WTC11 (cell line): ENCODE measurements around the gene GPX3. TPM values are rescaled to one million over a fixed set of nuclear protein-coding genes. Genes with fewer than 3 reads are reported as not detected.

ENCODE experiments used
- ATAC-seq: fragments of 200-7000 bp; cut with Tn5 transposase; 2 replicates; pipeline ENCODE4 v1.10.0; 2021; ENCODE audit warnings: mild to moderate bottlenecking, moderate library complexity
- CTCF ChIA-PET: fragments of 300-600 bp; sonication (Branson Sonifier 250); formaldehyde crosslinking; loops from one replicate; lab custom pipeline; 2021; ENCODE audit warnings: antibody characterized with exemption; lab: Charles Lee
- POLR2A ChIA-PET: fragments of 350-600 bp; sonication (Branson Sonifier 250); formaldehyde crosslinking; loops from one replicate; lab custom pipeline; 2021; ENCODE audit warnings: antibody characterized with exemption; lab: Charles Lee
- DNase-seq: peaks from one replicate; pipeline ENCODE4 v3.0.0; 2021; ENCODE audit warnings: low spot score
- H3K27ac Mint-ChIP-seq: 2 replicates; pipeline ENCODE4 v1.8.0; 2021; ENCODE audit warnings: mixed read lengths
- H3K27me3 Mint-ChIP-seq: 2 replicates; pipeline ENCODE4 v1.8.0; 2021; ENCODE audit warnings: low read depth, mild to moderate bottlenecking, moderate library complexity, mixed read lengths
- H3K36me3 Mint-ChIP-seq: 2 replicates; pipeline ENCODE4 v1.8.0; 2021; ENCODE audit warnings: mixed read lengths
- H3K4me1 Mint-ChIP-seq: 2 replicates; pipeline ENCODE4 v1.8.0; 2022; ENCODE audit warnings: mixed read lengths
- H3K4me3 Mint-ChIP-seq: 2 replicates; pipeline ENCODE4 v1.8.0; 2021; ENCODE audit warnings: mild to moderate bottlenecking, moderate library complexity, mixed read lengths
- H3K9me3 Mint-ChIP-seq: 2 replicates; pipeline ENCODE4 v1.8.0; 2021; ENCODE audit warnings: mixed read lengths
- CBFB ChIP-seq: sonication (generic); formaldehyde crosslinking; IDR thresholded peaks from 2 replicates; pipeline ENCODE4 v1.8.1; 2022; ENCODE audit warnings: mild to moderate bottlenecking, low read depth, missing genetic modification reagents
- ERG ChIP-seq: fragments of 250-450 bp; sonication (Bioruptor Pico); IDR thresholded peaks from 2 replicates; pipeline ENCODE4 v1.8.0; 2021; ENCODE audit warnings: mild to moderate bottlenecking
- GABPB1 ChIP-seq: sonication (generic); formaldehyde crosslinking; IDR thresholded peaks from 2 replicates; pipeline ENCODE4 v1.8.1; 2023; ENCODE audit warnings: mild to moderate bottlenecking, missing genetic modification reagents
- GTF2I ChIP-seq: fragments of 250-450 bp; sonication (Bioruptor Pico); conservative IDR thresholded peaks from 2 replicates; pipeline ENCODE4 v1.4.0; 2021; ENCODE audit warnings: mild to moderate bottlenecking
- JAZF1 ChIP-seq: fragments of 250-450 bp; sonication (Bioruptor Pico); IDR thresholded peaks from 2 replicates; pipeline ENCODE4 v1.9.0; 2021; ENCODE audit warnings: moderate library complexity, mild to moderate bottlenecking, inconsistent platforms
- NFE2L1 ChIP-seq: sonication (generic); formaldehyde crosslinking; IDR thresholded peaks from 2 replicates; pipeline ENCODE4 v1.8.1; 2023; ENCODE audit warnings: missing genetic modification reagents
- SP1 ChIP-seq: sonication (generic); formaldehyde crosslinking; conservative IDR thresholded peaks from 2 replicates; pipeline ENCODE4 v1.8.1; 2022; ENCODE audit warnings: missing genetic modification reagents
- ZBTB43 ChIP-seq: sonication (generic); formaldehyde crosslinking; IDR thresholded peaks from 2 replicates; pipeline ENCODE4 v1.8.1; 2023; ENCODE audit warnings: mild to moderate bottlenecking, missing genetic modification reagents
- ZNF281 ChIP-seq: sonication (generic); formaldehyde crosslinking; IDR thresholded peaks from 2 replicates; pipeline ENCODE4 v1.8.0; 2023; ENCODE audit warnings: mild to moderate bottlenecking, missing genetic modification reagents
- ZNF396 ChIP-seq: fragments of 250-450 bp; sonication (Bioruptor Pico); IDR thresholded peaks from 2 replicates; pipeline ENCODE4 v1.8.0; 2021; ENCODE audit warnings: mild to moderate bottlenecking, moderate library complexity, borderline replicate concordance
- ZNF416 ChIP-seq: fragments of 250-450 bp; sonication (Bioruptor Pico); IDR thresholded peaks from 2 replicates; pipeline ENCODE4 v1.9.0; 2021; ENCODE audit warnings: mild to moderate bottlenecking, inconsistent platforms
- total RNA-seq: library from RNA; stranded (reverse); gene quantifications from 3 replicates; pipeline ENCODE4 v1.2.3, GENCODE V29; 2021
- TF ChIP-seq, protein P1 (sequence below): sonication (generic); formaldehyde crosslinking; IDR thresholded peaks from 2 replicates; pipeline ENCODE4 v1.8.1; 2023; ENCODE audit warnings: mild to moderate bottlenecking, missing genetic modification reagents, moderate library complexity
- TF ChIP-seq, protein P2 (sequence below): fragments of 250-450 bp; sonication (Bioruptor Pico); IDR thresholded peaks from 2 replicates; pipeline ENCODE4 v1.9.0; 2021; ENCODE audit warnings: mild to moderate bottlenecking
- TF ChIP-seq, protein P3 (sequence below): sonication (generic); formaldehyde crosslinking; IDR thresholded peaks from 2 replicates; pipeline ENCODE4 v1.8.1; 2023; ENCODE audit warnings: mild to moderate bottlenecking, missing genetic modification reagents, borderline replicate concordance
- TF ChIP-seq, protein P4 (sequence below): sonication (generic); formaldehyde crosslinking; IDR thresholded peaks from 2 replicates; pipeline ENCODE4 v1.8.0; 2023; ENCODE audit warnings: missing genetic modification reagents, mild to moderate bottlenecking, borderline replicate concordance

GPX3 gene
- total RNA-seq, 1 experiment from 2014 or later: 24.5 TPM

DNA sequence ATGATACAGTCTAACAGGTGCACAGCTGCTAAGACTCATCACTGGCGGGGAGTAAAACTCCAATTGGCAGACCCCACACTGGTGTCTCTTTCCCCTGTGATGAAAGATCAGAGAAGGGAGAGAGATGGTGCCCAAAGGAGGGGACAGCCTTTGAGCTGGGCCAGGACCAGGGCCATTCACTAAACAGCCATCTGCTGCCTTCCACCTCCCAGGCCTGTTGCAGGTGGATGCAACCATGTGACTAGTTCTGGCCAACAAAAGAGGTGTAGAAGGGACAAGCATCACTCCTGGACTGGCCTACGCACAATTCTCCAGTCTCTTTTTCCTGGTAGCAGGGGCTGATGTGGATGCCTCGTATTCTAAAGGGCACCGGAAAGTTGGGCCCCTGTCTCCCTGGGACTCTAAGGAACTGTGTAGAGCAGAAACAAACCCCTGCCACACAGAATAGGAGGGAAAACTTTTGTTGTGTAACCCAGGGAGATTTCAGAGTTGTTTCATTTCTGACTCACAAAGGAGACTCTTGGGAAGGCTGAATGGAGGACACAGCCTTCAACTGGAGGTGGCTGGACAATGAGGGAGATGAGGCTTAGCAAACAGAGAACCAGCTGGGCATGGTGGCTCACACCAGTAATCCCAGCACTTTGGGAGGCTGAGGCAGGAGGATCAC lies 33.5 kb downstream of the GPX3 start (continued):
- TF ChIP-seq, protein P1, sequence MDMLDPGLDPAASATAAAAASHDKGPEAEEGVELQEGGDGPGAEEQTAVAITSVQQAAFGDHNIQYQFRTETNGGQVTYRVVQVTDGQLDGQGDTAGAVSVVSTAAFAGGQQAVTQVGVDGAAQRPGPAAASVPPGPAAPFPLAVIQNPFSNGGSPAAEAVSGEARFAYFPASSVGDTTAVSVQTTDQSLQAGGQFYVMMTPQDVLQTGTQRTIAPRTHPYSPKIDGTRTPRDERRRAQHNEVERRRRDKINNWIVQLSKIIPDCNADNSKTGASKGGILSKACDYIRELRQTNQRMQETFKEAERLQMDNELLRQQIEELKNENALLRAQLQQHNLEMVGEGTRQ (CRISPR knock-in tag): no peak
- TF ChIP-seq, protein P2, sequence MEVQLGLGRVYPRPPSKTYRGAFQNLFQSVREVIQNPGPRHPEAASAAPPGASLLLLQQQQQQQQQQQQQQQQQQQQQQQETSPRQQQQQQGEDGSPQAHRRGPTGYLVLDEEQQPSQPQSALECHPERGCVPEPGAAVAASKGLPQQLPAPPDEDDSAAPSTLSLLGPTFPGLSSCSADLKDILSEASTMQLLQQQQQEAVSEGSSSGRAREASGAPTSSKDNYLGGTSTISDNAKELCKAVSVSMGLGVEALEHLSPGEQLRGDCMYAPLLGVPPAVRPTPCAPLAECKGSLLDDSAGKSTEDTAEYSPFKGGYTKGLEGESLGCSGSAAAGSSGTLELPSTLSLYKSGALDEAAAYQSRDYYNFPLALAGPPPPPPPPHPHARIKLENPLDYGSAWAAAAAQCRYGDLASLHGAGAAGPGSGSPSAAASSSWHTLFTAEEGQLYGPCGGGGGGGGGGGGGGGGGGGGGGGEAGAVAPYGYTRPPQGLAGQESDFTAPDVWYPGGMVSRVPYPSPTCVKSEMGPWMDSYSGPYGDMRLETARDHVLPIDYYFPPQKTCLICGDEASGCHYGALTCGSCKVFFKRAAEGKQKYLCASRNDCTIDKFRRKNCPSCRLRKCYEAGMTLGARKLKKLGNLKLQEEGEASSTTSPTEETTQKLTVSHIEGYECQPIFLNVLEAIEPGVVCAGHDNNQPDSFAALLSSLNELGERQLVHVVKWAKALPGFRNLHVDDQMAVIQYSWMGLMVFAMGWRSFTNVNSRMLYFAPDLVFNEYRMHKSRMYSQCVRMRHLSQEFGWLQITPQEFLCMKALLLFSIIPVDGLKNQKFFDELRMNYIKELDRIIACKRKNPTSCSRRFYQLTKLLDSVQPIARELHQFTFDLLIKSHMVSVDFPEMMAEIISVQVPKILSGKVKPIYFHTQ (CRISPR knock-in tag): no peak
- TF ChIP-seq ZBTB43 (CRISPR knock-in tag): no peak
- TF ChIP-seq GABPB1 (CRISPR knock-in tag): no peak
- no peak for TF ChIP-seq ZNF396 (CRISPR knock-in tag)
- TF ChIP-seq SP1 (CRISPR knock-in tag): no peak
- TF ChIP-seq ERG (CRISPR knock-in tag): no peak
- TF ChIP-seq, protein P3, sequence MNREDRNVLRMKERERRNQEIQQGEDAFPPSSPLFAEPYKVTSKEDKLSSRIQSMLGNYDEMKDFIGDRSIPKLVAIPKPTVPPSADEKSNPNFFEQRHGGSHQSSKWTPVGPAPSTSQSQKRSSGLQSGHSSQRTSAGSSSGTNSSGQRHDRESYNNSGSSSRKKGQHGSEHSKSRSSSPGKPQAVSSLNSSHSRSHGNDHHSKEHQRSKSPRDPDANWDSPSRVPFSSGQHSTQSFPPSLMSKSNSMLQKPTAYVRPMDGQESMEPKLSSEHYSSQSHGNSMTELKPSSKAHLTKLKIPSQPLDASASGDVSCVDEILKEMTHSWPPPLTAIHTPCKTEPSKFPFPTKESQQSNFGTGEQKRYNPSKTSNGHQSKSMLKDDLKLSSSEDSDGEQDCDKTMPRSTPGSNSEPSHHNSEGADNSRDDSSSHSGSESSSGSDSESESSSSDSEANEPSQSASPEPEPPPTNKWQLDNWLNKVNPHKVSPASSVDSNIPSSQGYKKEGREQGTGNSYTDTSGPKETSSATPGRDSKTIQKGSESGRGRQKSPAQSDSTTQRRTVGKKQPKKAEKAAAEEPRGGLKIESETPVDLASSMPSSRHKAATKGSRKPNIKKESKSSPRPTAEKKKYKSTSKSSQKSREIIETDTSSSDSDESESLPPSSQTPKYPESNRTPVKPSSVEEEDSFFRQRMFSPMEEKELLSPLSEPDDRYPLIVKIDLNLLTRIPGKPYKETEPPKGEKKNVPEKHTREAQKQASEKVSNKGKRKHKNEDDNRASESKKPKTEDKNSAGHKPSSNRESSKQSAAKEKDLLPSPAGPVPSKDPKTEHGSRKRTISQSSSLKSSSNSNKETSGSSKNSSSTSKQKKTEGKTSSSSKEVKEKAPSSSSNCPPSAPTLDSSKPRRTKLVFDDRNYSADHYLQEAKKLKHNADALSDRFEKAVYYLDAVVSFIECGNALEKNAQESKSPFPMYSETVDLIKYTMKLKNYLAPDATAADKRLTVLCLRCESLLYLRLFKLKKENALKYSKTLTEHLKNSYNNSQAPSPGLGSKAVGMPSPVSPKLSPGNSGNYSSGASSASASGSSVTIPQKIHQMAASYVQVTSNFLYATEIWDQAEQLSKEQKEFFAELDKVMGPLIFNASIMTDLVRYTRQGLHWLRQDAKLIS (CRISPR knock-in tag): no peak
- TF ChIP-seq CBFB: no peak
- no peak for TF ChIP-seq ZNF416 (CRISPR knock-in tag)

DNA sequence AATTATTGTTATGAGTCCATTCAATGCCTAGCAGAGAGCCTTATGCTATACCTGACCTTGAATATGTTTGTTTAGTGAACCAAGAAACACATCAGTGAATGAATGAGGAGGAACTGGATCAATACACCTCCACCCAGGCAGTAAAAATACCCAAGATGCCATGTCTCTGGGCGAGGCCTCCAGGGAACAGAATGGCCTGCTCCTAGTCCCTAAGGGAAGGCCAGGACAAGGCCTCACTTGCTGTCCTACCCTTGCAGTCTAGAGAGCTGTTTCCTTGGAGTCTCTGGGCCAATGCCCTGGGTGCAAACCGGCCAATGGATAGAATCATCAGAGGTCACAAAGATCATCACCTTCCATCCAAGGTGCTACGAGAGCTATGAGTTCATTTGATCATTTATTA lies 34.3 kb downstream of the GPX3 start:
- ChIA-PET POLR2A (interaction anchor here (0.6 kb wide), 1 partner anchor 53 kb away, joined by 4 read pairs; no protein-coding TSS in a partner anchor), CTCF (interaction anchor here (0.5 to 8.1 kb wide), 6 partner anchors 9 to 277 kb away, joined by 3 to 305 read pairs (median 3); no protein-coding TSS in a partner anchor)
- ATAC-seq (no peak), DNase-seq (no peak)
- H3K9me3 Mint-ChIP-seq: no peaks in the 10 kb centered on the region
- H3K36me3 Mint-ChIP-seq: peaks cover 15% of the 10 kb centered on the region; the same call in 1 of the 2 replicates
- no peak for TF ChIP-seq GTF2I
- TF ChIP-seq NFE2L1: no peak
- no peak for TF ChIP-seq JAZF1 (CRISPR knock-in tag)
- no peak for TF ChIP-seq GABPB1 (CRISPR knock-in tag)
- no peak for TF ChIP-seq ZNF281 (CRISPR knock-in tag)
- TF ChIP-seq, protein P4, sequence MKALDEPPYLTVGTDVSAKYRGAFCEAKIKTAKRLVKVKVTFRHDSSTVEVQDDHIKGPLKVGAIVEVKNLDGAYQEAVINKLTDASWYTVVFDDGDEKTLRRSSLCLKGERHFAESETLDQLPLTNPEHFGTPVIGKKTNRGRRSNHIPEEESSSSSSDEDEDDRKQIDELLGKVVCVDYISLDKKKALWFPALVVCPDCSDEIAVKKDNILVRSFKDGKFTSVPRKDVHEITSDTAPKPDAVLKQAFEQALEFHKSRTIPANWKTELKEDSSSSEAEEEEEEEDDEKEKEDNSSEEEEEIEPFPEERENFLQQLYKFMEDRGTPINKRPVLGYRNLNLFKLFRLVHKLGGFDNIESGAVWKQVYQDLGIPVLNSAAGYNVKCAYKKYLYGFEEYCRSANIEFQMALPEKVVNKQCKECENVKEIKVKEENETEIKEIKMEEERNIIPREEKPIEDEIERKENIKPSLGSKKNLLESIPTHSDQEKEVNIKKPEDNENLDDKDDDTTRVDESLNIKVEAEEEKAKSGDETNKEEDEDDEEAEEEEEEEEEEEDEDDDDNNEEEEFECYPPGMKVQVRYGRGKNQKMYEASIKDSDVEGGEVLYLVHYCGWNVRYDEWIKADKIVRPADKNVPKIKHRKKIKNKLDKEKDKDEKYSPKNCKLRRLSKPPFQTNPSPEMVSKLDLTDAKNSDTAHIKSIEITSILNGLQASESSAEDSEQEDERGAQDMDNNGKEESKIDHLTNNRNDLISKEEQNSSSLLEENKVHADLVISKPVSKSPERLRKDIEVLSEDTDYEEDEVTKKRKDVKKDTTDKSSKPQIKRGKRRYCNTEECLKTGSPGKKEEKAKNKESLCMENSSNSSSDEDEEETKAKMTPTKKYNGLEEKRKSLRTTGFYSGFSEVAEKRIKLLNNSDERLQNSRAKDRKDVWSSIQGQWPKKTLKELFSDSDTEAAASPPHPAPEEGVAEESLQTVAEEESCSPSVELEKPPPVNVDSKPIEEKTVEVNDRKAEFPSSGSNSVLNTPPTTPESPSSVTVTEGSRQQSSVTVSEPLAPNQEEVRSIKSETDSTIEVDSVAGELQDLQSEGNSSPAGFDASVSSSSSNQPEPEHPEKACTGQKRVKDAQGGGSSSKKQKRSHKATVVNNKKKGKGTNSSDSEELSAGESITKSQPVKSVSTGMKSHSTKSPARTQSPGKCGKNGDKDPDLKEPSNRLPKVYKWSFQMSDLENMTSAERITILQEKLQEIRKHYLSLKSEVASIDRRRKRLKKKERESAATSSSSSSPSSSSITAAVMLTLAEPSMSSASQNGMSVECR (CRISPR knock-in tag): no peak
- no peak overlapping the region for H3K27ac Mint-ChIP-seq
- H3K4me3 Mint-ChIP-seq: no peak overlapping the region
- H3K27me3 Mint-ChIP-seq: no peaks in the 10 kb centered on the region
- no peaks in the 10 kb centered on the region for H3K4me1 Mint-ChIP-seq
